Measurements from ENCODE around the gene SRRM4.

DNA sequence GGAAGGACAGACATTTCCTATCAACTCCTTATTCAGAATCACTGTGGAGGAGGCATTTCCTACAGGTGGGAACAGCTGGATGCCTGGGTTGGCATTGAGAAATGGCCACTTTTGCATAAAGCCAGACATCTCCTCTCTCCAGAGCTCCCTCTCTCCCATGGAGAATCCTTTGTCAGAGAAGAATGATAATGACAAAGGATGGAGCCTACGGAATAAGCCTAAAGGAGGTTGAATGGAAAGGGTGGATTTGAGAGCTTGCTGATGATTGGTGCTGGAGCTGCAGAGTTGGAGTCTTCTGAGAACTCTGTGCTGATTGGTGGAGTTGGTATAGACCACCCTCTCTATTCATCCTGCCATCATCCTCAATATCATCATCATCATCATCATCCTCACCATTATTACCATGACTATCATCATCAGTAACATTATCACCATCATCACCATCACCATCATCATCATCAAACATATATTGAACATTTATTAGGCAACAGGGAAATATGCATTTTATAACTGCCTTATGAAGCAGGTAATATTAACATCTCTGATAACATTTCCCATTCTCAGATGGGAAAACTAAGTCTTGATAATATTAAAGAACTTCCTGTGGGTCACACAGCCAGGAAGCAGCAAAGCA is 108.2 kb downstream of the SRRM4 start:
- TF ChIP-seq, protein P1, sequence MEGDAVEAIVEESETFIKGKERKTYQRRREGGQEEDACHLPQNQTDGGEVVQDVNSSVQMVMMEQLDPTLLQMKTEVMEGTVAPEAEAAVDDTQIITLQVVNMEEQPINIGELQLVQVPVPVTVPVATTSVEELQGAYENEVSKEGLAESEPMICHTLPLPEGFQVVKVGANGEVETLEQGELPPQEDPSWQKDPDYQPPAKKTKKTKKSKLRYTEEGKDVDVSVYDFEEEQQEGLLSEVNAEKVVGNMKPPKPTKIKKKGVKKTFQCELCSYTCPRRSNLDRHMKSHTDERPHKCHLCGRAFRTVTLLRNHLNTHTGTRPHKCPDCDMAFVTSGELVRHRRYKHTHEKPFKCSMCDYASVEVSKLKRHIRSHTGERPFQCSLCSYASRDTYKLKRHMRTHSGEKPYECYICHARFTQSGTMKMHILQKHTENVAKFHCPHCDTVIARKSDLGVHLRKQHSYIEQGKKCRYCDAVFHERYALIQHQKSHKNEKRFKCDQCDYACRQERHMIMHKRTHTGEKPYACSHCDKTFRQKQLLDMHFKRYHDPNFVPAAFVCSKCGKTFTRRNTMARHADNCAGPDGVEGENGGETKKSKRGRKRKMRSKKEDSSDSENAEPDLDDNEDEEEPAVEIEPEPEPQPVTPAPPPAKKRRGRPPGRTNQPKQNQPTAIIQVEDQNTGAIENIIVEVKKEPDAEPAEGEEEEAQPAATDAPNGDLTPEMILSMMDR (IDR thresholded peaks at IDR 0.05; ENCODE audit: low read depth, low read length): no peak
- TF ChIP-seq POLR2A (IDR thresholded peaks at IDR 0.05; ENCODE audit: extremely low read depth, insufficient read length) (no peak), MYC (IDR thresholded peaks at IDR 0.05; ENCODE audit: low read depth, low read length) (no peak)
- TF ChIP-seq, protein P2, sequence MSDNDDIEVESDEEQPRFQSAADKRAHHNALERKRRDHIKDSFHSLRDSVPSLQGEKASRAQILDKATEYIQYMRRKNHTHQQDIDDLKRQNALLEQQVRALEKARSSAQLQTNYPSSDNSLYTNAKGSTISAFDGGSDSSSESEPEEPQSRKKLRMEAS (IDR thresholded peaks at IDR 0.05; ENCODE audit: low read depth, low read length): no peak

Measured in NB4 (cell line).